ENCODE data around the gene SLC35B1.

The SLC35B1 gene, protein sequence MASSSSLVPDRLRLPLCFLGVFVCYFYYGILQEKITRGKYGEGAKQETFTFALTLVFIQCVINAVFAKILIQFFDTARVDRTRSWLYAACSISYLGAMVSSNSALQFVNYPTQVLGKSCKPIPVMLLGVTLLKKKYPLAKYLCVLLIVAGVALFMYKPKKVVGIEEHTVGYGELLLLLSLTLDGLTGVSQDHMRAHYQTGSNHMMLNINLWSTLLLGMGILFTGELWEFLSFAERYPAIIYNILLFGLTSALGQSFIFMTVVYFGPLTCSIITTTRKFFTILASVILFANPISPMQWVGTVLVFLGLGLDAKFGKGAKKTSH

DNA sequence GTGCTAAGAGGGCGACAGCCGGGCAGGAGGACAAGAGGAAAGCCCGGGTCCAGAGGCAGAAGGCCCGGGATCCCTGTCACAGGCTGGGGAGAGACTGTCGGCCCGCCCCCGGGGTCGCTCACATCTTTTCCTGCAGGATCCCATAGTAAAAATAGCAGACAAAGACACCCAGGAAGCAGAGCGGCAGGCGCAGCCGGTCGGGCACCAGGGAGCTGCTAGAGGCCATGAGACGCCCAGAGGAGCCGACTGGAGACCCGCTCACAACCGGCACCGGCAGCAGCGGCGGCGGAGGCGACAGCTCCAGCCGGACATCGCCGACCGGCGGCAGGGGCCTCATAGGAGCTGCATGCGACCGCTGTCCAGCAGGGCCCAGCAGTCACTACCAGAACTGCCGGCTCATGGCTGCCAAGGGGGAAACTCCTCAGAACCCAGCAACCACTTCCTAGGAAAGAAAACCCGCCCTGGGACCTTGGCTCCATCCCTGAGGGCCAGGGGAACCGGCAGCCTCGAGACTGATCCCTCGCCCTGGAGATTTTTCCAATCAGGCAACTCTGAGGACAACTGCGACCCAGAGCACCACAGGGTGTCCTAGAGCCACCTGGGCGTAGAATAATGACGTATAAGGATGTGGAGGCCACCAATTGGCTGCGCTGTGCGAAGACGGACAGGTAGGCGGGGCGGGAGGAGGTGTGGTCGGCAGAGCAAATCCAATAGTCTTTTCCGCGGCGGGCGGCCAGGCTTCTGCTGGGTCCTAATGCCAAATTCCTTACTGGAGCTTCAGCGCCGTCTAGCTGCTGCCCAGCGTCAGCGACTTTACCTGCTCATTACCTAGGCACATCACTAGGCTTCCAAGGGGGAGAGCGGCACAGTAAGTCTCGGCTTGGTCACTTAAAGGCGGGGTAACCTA is at the start of gene SLC35B1:
TSS of gene SLC35B1 (minus strand) at position 357 of the 907 bp plus-strand sequence. CDS start at position 226, 131 bp downstream.
- Histone ChIP-seq H3K4me3 (ENCODE audit: low read length) (peak within 1 kb of the TSS; percentile 57), H3K4me1 (ENCODE audit: control insufficient read depth, insufficient read depth, low read length) (peaks cover 24% of the 10 kb centered on the region), H3K9ac (ENCODE audit: low read length) (peak within 1 kb of the TSS; percentile 91), H3K27me3 (ENCODE audit: control insufficient read depth, insufficient read depth, low read length) (no peaks in the 10 kb centered on the region), H3K36me3 (ENCODE audit: control insufficient read depth, insufficient read depth, low read length) (peaks cover 12% of the 10 kb centered on the region), H3K9me3 (ENCODE audit: control insufficient read depth, low read length) (no peaks in the 10 kb centered on the region)

DNA sequence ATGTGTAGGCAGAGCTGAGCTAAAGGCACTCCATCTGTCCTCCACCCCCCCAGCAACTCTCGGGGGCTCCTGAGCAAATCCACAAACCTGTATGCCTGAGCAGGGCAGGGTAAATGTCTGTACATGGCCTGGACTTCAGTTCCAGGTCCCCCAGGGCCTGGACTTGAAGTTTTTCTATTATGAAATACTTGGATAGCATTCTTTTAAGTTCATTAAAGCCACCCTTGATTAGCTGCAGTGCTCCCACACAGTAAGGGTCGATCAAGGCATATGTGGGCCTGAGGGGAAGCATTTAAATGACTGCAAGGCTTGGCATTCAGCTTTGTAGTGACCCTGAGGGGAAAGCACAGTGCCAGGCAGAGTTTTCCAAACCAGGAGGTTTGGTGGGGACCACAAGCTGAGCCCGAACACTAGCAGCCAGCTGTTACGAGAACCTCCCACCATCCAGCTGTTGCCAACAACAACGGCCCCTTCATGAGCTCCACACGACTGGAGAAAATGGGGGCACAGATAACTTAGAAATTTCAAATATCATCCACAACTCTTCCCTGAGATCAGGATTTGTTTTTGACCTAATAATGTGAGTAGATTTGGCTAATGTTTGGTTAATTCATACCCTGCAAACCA is 49.5 kb upstream of the SLC35B1 start:
- H3K9me3 ChIP-seq (ENCODE audit: control insufficient read depth, low read length), result no peaks in the 10 kb centered on the region
- no peak overlapping the region for H3K9ac ChIP-seq (ENCODE audit: low read length)
- H3K4me3 ChIP-seq (ENCODE audit: low read length), result no peak overlapping the region
- H3K4me1 ChIP-seq (ENCODE audit: control insufficient read depth, insufficient read depth, low read length), result peaks cover 7% of the 10 kb centered on the region
- H3K27me3 ChIP-seq (ENCODE audit: control insufficient read depth, insufficient read depth, low read length), result no peaks in the 10 kb centered on the region
- no peaks in the 10 kb centered on the region for H3K36me3 ChIP-seq (ENCODE audit: control insufficient read depth, insufficient read depth, low read length)

DNA sequence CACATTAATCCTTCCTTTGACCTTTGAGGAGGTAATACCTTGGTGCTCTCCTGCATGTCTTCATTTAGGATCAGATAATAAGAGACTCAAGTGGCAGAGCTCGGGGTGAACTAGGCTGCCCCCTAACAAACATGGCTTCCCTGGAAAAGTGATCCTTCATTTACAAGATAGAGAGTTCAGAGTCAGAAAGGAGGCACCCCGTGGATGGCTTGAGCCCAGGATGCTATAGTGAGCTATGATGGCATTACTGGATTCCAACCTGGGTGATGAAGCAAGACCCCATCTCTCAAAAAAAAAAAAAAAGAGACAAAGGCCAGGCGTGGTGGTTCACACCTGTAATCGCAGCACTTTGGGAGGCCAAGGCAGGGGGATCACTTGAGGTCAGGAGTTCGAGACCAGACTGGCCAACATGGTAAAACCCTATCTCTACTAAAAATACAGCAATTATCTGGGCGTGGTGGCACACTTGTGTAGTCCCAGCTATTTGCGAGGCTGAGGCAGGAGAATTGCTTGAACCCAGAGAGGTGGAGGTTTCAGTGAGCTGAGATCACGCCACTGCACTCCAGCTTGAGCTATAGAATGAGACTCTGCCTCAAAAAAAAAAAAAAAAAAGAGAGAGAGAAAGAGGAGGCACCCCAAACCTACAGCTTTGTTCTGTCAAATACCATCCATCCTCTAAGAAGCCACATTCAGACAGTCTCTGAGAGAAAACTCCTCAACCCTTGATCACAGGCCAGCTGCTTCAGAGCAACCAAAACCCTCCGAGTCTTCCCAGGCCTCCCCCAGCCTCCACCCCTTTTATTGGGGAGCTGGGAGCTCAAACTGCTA is 48.8 kb upstream of the SLC35B1 start:
- Histone ChIP-seq H3K4me1 (ENCODE audit: control insufficient read depth, insufficient read depth, low read length) (peaks cover 4% of the 10 kb centered on the region), H3K27me3 (ENCODE audit: control insufficient read depth, insufficient read depth, low read length) (no peaks in the 10 kb centered on the region), H3K9ac (ENCODE audit: low read length) (no peak overlapping the region), H3K9me3 (ENCODE audit: control insufficient read depth, low read length) (no peaks in the 10 kb centered on the region), H3K36me3 (ENCODE audit: control insufficient read depth, insufficient read depth, low read length) (no peaks in the 10 kb centered on the region), H3K4me3 (ENCODE audit: low read length) (no peak overlapping the region)

DNA sequence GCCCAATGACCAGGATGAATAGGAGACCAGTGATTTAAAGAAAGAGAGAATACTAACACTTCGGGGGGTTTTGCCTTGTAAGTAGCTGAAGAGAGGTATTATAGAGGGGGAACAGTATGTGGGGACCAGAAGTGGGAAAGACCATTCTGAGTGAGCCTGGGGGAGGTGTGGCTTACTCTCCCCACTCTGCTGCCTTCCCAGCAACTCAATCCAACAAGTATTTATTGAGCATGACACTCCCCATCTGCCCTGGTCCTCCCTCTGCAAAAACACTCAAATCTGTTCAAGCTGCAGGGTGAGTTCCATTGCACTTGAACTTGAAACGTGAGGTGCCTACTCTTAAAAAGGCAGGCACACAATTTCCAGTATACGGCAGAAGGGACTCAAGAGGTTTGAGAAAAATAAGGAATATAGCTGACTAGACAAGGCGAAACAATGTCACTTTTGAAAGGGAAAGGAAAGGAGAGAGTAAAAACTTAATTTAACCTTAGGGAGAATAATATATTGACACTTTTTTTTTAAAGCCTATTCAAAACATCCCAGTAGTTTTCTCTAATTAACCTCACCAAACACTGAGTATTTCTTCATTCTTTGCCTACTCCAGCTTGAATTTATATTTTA is 48.0 kb upstream of the SLC35B1 start:
- Histone ChIP-seq H3K9ac (ENCODE audit: low read length) (no peak overlapping the region), H3K4me3 (ENCODE audit: low read length) (no peak overlapping the region), H3K36me3 (ENCODE audit: control insufficient read depth, insufficient read depth, low read length) (no peaks in the 10 kb centered on the region), H3K9me3 (ENCODE audit: control insufficient read depth, low read length) (no peaks in the 10 kb centered on the region), H3K4me1 (ENCODE audit: control insufficient read depth, insufficient read depth, low read length) (no peaks in the 10 kb centered on the region), H3K27me3 (ENCODE audit: control insufficient read depth, insufficient read depth, low read length) (no peaks in the 10 kb centered on the region)

DNA sequence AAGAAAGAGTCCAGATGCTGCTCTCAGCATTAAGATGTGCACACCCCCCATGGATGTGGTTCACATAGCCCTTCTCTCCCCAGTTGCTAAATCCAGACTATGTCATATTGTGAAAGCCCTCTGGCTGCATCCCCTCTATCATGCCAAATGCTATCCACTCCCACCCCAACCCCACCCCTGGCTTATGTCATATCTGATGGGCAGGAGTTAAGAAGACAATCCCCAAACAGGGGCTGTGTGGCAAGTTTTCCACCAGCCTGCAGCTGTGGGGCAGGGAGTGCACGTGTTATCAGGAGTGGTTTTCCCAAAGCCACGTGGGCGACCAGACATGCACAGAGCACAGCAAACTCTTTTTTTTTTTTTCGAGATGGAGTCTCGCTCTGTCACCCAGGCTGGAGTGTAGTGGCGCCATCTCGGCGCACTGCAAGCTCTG is 46.2 kb upstream of the SLC35B1 start:
- no peaks in the 10 kb centered on the region for H3K4me1 ChIP-seq (ENCODE audit: control insufficient read depth, insufficient read depth, low read length)
- no peaks in the 10 kb centered on the region for H3K36me3 ChIP-seq (ENCODE audit: control insufficient read depth, insufficient read depth, low read length)
- no peak overlapping the region for H3K9ac ChIP-seq (ENCODE audit: low read length)
- H3K4me3 ChIP-seq (ENCODE audit: low read length), result no peak overlapping the region
- no peaks in the 10 kb centered on the region for H3K27me3 ChIP-seq (ENCODE audit: control insufficient read depth, insufficient read depth, low read length)
- no peaks in the 10 kb centered on the region for H3K9me3 ChIP-seq (ENCODE audit: control insufficient read depth, low read length)

DNA sequence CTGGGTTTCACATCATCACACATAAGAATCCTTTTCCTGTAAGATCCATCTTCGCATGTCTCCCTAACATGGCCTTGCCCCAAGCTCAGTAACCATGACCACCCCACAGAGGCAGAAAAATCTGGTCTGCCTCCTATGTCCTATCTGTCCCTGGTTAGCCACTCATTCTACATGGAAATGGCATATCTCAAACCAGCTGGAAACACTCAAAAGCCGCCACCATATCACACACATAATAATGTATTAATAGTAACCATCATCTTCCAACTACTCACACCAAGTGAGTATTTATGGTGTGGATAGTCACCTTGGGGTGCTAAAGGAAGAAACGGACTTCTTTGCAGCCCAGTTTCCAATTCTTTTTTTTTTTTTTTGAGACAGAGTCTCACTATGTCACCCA is 44.7 kb upstream of the SLC35B1 start:
- H3K4me3 ChIP-seq (ENCODE audit: low read length), result no peak overlapping the region
- no peaks in the 10 kb centered on the region for H3K27me3 ChIP-seq (ENCODE audit: control insufficient read depth, insufficient read depth, low read length)
- H3K4me1 ChIP-seq (ENCODE audit: control insufficient read depth, insufficient read depth, low read length), result no peaks in the 10 kb centered on the region
- H3K9me3 ChIP-seq (ENCODE audit: control insufficient read depth, low read length), result no peaks in the 10 kb centered on the region
- no peaks in the 10 kb centered on the region for H3K36me3 ChIP-seq (ENCODE audit: control insufficient read depth, insufficient read depth, low read length)
- no peak overlapping the region for H3K9ac ChIP-seq (ENCODE audit: low read length)

DNA sequence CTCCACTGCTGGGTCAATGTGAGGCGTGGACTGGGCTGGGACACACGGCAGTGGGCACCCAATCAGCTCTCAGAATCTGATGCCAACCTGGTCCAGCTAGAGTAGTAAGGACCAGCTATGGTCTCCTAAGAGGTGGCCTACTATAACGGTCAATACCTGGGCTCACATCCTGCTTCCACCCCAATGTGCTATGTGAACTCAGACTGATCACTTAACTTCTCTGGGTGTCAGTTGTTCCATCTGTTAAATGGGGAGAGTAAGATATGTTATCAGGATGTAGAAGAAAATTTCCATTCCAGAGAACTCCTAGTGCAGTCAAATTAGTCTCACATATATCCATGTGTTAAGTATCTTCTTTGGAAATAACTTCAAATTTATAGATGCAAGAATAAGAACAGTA is 42.0 kb upstream of the SLC35B1 start:
- Histone ChIP-seq H3K36me3 (ENCODE audit: control insufficient read depth, insufficient read depth, low read length) (no peaks in the 10 kb centered on the region), H3K27me3 (ENCODE audit: control insufficient read depth, insufficient read depth, low read length) (no peaks in the 10 kb centered on the region), H3K9ac (ENCODE audit: low read length) (no peak overlapping the region), H3K4me1 (ENCODE audit: control insufficient read depth, insufficient read depth, low read length) (peaks cover 4% of the 10 kb centered on the region), H3K4me3 (ENCODE audit: low read length) (no peak overlapping the region), H3K9me3 (ENCODE audit: control insufficient read depth, low read length) (no peaks in the 10 kb centered on the region)

DNA sequence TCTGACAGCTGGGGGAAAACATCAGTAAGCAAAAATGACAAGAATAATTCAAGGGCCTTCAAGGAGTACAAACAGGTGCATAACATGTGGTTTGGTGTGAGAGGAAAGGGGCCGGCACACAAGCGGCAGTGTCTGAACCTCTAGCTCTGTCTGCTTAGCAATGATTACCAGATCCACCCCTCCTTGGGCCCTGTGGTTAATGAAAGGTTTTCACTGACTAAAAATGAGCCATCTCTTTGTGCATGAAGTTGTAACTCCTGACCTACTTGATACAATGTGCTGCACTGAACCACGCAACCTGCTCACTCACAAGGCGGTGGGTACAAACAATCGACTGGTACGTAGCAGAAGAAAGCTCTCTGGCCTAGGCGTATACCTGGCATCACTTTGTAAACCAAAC is 41.0 kb upstream of the SLC35B1 start:
- Histone ChIP-seq H3K4me3 (ENCODE audit: low read length) (no peak overlapping the region), H3K9me3 (ENCODE audit: control insufficient read depth, low read length) (no peaks in the 10 kb centered on the region), H3K36me3 (ENCODE audit: control insufficient read depth, insufficient read depth, low read length) (no peaks in the 10 kb centered on the region), H3K27me3 (ENCODE audit: control insufficient read depth, insufficient read depth, low read length) (no peaks in the 10 kb centered on the region), H3K4me1 (ENCODE audit: control insufficient read depth, insufficient read depth, low read length) (peaks cover 4% of the 10 kb centered on the region), H3K9ac (ENCODE audit: low read length) (no peak overlapping the region)

DNA sequence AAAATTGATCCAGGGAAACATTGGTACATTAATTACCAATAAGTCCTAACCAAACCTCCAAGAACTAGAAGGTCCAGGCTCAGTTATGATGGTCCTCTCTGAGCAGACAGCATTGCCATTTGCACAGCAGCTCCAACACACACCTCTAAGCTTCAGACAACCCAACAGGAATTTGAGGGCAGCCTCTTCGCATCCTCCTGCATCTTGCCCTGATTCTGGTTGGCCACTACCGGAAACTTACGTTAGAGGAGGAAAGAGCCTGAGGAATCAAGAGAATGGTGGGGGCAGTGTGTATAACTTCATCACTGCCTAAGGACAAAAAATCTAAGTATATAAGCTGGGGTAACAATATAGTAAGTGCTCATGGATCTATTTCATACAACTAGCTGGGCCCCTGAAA is 40.5 kb upstream of the SLC35B1 start:
- Histone ChIP-seq H3K9me3 (ENCODE audit: control insufficient read depth, low read length) (no peaks in the 10 kb centered on the region), H3K27me3 (ENCODE audit: control insufficient read depth, insufficient read depth, low read length) (no peaks in the 10 kb centered on the region), H3K4me1 (ENCODE audit: control insufficient read depth, insufficient read depth, low read length) (peaks cover 4% of the 10 kb centered on the region), H3K36me3 (ENCODE audit: control insufficient read depth, insufficient read depth, low read length) (no peaks in the 10 kb centered on the region), H3K9ac (ENCODE audit: low read length) (no peak overlapping the region), H3K4me3 (ENCODE audit: low read length) (no peak overlapping the region)

DNA sequence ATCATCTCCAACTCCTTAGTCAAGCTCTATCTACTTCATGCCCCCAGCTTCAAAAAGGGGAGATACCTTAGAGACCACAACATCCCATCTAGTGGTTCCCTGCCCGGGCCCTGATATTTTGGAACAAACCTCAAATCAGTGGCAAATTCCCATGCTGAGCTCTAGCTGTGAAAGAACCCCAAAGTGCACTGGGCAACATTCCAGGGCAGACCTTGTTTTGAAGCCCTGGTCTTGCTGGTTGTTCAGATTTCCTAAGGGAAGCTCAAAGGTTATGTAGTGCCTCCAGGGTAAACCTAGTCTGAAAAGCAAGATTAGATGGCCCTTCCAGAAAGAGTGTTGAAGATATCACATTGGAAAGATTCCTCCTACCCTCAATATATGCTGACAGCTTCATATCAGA is 39.9 kb upstream of the SLC35B1 start:
- Histone ChIP-seq H3K4me3 (ENCODE audit: low read length) (no peak overlapping the region), H3K4me1 (ENCODE audit: control insufficient read depth, insufficient read depth, low read length) (peaks cover 9% of the 10 kb centered on the region), H3K36me3 (ENCODE audit: control insufficient read depth, insufficient read depth, low read length) (no peaks in the 10 kb centered on the region), H3K27me3 (ENCODE audit: control insufficient read depth, insufficient read depth, low read length) (no peaks in the 10 kb centered on the region), H3K9me3 (ENCODE audit: control insufficient read depth, low read length) (no peaks in the 10 kb centered on the region), H3K9ac (ENCODE audit: low read length) (no peak overlapping the region)

DNA sequence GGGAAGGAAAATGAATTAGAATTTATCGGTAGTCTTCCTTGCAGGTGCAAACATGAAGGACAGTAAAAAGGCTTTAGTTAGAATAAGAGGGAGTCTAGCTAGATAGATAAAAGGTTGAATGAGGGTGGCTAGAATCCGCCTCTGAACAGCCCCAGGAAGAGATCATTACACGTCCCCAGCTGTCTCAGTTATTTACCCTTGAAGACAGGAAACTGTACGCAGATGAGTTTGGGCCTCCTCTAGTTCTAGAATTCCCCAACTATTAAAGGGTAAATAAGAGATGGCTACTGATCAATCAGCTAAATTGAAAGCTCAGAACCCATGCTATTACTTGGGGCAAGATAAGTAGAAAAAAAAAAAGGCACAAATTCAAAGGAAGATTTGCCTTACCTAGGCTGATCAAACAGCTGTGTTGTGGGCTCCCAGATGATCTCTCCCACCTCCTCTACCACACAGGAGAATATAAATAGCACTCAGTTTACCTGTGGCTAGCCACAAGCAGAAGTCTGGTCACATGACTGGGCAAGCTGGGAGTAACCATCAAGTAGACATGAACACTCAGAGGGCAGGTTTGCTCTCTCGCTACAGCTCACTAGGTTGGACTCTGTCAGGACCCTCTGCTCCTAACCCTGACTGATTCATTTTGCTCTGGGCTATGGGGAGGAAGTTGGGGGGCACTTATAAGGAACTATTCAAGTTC is 39.2 kb upstream of the SLC35B1 start:
- Histone ChIP-seq H3K4me3 (ENCODE audit: low read length) (no peak overlapping the region), H3K9me3 (ENCODE audit: control insufficient read depth, low read length) (no peaks in the 10 kb centered on the region), H3K4me1 (ENCODE audit: control insufficient read depth, insufficient read depth, low read length) (peaks cover 13% of the 10 kb centered on the region), H3K27me3 (ENCODE audit: control insufficient read depth, insufficient read depth, low read length) (no peaks in the 10 kb centered on the region), H3K36me3 (ENCODE audit: control insufficient read depth, insufficient read depth, low read length) (no peaks in the 10 kb centered on the region), H3K9ac (ENCODE audit: low read length) (no peak overlapping the region)

All from mucosa of stomach (tissue), 1 donor.